ENCODE measurements around the gene PEAR1.

PEAR1 gene

DNA sequence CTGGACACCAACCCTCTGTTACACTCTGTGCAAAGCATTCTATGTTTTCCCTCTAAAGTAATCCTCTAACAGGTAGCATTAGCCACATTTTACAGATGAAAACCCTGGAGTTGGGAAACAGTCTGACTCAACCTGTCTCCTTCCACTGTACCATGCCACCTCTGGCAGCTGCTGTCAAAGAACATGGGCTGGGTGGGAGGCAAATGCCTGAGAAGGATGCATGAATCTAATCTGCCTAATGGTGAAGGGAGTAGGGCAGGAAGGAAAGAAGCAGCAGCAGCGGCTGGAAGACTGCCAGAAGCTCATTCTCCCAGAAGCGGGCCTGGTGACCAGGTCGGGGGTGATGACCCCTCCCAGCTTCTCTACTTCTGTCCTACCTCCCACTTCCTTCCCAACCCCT is 48.7 kb downstream of the PEAR1 start:
- DNase-seq = no peak

DNA sequence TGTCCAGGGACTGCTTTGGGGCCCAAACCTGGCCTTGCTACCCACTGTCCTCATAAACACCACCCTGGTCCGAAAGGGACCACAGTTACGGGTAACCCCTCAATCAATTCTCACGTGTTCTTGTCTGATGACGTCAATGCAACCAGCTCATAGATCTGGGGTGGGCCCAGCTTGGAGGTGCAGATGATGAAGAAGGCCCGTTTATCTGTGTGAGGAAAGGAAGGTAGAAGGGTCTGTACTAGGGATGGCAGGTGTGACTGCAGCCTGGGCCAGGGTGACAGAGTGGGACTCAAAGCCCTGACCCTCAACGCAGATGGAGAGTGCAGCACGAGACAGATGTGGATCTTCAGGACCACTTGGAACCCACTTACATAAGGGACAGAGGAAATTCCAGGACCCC is 49.1 kb downstream of the PEAR1 start:
- DNase-seq = no peak

DNA sequence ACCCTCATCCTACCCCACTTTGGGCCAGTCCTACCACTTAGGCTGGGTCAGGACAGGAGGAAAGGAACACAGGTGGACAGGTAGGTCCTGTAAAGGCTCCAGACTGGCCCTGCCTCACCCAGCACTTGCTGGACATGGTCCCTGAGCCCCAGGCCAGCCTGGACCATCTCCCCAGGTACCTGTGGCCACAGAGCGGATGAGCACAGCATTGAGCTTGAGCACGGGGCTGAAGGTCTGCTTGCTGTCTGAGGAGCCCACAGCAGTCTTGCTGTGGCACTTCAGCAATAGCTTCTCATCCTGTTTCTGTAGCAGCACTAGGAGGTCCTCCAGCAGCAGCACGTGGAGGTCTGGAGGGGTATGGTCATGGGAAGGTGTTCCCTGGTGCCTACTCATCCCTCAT is 50.2 kb downstream of the PEAR1 start:
- no peak for DNase-seq

DNA sequence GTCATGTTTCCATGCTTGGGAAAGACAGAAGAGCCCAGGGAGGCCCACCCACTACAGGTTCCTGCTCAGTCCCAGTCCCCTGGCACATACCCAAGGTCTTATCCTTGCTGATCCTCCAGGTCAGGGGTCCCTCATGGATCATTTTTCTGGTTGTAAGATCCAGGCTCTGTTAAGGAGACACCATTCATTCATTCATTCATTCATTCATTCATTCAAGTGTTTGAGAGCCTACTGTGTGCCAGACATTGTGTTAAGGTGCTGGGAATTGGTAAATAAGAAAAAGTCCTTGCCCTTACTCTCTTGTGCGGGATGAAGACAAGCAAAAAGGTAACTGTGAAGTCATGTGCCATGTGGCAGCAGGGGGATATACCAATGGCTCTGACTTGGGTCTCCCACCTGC is 50.8 kb downstream of the PEAR1 start:
- DNase-seq = no peak

DNA sequence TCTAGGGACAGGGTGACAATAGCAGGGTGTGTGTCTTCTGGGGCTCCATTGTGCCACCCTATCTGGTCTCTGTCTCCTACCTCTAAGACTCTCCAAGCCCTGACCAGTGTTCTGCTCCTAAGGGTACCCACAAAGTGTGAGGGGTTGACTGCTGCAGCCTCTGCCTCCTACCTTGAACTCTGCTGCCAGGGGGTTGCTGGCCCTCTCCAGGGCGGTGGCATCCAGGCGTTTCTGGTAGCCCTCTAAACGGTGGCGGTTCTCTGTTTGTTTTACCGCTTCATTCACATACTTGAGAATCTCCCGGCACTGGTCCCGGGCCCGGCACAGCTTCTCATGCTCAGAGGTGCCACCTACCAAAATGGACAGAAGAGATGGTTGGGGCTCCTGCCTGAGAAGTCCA is 51.3 kb downstream of the PEAR1 start:
- DNase-seq = no peak

DNA sequence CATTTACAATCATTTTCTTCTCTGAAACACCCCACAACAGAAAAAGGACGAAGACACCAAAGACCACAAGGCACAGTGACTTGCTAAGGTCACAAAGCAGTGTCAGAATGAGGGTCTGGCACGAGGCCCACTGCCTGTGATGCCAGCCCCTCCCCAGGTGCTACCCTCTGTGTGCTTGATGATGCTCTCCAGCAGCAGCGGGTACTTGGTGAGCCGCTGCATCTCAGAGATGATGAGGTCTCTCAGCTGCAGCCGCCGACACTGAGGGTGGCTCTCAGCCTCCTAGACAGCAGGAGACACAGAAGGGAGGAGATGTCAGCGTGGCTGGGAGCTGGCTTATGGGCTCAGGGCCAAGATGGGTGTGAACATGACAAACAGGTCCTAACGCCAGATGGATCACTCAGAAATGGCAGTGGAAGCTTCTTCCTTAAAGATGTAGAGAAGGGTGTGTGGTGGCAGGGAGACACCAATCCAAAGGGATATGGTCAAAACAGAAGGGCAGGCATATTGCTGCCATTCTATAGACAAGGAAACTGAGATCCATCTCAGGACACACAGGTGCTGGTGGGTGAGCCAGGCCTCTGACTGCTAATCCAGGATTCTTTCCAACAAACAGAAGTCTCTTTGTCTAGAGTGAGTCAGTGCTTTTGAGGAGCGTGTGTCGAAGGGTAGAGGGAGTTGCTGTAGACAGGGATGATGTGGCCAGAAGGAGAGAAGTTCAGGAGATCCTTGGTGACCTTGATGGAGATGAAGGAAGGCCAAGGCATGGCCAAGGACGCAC is 52.6 kb downstream of the PEAR1 start:
- DNase-seq = no peak

DNA sequence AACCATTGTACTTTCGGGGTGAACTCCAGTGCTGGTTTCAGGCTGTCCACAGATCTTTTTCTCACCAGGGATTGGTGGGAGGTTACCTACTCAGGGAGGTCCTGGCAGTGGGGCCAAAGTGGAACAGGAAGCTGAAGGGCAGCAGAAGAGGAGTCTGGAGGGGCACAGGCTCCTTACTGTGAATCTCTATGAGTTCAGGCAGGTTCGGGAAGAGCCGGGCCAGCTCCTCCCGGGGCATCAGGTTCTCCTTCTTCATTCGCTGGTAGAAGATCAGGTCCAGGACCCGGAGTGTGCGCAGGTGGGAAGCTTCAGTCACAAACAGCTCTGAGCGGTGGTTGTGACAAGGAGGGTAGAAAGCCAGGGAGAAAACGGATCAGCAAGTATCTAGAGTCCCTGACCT is 53.6 kb downstream of the PEAR1 start:
- DNase-seq = no peak

DNA sequence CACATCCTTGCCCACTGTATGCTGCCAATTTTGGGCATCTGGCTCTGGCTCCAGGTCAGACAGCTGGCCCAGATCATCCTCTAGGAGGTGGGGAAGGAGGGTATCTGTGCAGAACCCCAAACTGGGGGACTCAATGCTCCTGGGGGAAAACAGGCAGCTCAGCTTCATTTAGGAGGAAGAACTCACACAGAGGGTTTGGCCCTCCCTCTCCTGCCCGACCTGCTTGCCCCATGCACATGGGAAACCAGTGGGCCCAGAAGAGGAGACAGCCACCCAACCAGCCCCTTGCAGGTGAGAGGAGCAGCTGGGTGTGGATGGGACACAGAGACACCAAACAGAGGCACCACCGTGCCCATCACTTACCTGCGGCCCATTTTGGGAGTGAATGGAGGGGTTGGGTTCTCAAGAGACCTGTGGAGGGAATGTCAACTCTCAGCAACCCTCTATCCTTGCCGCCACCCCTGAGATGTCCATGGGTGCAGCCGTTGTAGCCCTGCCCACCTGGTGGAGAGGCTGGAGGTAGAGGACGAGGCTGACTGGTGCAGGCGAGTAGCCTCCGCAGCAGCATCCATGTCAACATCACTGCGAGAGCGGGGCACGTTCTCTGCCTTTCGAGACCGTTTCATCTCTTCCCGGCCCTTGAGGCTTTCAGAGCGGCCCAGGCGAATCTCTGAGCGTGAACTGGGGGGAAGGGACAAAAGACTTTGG is 54.5 kb downstream of the PEAR1 start:
- no peak for DNase-seq

DNA sequence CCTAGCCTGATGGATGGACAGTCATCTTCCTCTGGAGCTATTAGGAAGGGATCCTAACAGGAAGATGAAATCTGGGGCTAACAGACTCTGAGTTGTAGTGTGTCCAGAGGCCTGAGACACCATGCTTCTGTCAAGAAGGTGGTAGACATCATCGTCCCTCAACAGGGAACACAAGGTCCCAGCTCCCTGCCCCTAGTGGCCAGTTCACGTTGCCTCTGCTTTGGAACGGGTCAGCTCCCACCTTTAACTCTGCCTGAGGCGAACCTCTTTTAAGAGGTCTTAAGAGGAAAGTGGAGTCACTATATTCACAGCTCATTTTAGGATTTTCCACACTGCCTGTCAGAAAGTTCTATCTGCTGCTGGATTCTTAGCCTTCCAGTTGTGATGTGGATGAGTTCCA is 55.2 kb downstream of the PEAR1 start:
- DNase-seq = no peak

DNA sequence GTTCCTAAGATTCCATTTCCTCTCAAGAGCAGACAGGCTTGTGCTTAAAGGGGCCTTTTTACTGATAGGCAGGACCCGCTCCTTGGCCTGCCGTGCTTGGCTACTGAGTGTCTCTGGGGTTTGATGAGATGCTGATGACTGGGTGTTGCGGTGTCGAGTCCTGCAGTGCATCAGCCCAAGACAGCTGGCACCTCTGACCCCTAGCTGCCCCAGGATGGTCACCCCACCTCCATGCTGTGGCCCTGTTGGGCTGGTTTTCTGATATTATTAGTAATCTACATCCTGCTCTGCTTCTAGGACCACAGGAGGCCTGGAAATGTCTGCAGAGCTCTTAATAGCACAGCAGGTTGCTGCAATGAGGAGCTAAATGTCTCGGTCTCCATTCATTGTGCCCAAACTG is 55.6 kb downstream of the PEAR1 start:
- DNase-seq = no peak

DNA sequence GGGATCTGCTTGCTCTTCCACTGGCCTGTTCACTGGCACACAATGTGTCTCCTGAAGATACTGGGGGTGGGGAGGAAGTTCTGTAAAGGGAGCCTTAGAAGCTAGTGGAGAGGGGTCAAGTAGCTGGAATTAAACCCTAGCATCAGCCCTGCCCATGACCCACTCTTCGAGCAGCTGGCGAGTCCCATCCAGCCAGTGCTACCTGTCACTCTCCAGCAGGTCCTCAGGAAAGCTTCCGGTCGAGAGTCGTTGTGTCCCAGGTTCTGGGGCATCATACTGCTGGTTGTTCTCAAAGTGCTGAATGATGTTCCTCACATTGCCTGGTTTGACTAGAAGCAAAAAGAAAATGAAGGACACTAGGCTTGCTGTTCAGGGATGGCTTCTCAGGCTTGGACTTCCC is 57.9 kb downstream of the PEAR1 start:
- DNase-seq = no peak

DNA sequence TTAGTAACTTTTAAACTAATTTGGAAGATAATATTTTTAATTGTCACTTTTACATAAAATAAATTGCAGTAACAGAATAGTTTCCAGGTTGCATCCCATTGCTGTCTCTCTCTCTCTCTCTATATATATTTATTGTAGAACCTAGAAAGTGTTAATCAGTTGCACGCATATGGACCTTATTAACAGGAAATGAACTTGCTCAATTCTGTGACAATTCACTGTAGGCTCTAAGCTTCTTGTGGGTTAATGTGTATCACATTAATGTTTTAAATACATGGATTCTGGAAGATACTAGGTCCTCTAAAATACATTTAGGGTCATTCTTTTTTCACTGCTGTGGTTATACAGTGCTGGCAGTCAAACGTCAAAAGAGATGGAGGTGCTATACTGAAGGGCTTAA is 60.1 kb downstream of the PEAR1 start:
- DNase-seq = no peak

DNA sequence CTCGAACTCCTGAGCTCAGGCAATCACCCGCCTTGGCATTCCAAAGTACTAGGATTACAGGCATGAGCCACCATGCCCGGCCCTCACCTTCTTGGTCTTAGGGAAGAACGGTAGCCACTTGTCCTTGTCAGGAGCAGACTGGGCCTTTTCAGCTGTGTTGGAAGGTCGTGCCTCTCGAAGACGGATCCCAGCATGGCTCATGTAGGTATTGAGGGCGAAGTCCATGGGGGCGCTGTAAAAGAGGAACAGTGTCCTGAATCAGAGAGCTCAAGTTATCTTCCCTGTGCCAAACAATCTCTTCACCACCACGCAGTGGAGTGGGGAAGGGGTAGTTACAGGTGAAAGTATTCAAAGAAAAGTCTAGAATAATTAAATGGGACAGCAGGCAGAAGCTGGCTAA is 62.8 kb downstream of the PEAR1 start:
- no peak for DNase-seq

DNA sequence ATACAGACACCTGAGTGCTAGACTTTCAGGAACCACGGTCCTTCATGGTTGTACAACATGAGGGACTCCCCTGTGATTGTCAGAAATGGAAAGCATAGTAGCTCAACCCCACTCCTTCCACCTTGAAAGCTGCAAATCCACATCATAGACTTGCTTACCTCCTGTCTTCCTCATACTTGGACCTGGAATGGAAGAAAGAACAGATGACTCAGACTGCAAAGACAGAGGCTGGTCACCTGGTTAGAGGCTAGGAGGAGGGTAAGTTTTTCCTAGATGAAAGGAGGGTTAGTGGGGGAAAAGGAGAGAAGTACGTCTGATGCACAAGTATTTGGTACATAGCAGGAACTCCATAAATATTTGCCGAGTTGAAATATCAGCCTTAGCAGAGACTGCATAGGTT is 64.1 kb downstream of the PEAR1 start:
- no peak for DNase-seq

DNA sequence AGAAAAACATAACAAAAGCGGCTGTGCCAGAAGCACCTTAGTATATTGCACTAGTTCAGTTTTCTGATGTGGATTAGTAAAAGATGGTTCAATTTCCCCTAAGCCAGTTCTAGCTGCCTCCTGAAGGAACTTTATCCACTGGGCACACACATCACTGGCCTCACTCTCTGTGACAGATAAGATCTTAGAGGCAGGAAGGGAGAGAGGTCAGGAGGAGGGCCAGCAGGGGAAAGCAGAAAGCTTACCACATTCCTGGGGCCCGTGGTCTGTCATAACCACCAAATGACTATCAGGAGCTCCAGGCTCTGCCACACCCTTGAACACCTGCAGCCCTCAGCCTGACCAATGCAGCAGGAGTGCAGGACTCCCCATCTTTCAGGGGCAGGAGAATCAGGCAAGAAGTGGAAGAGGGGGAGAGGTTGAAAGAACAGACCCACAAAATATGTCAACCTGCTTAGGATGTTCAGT is 64.8 kb downstream of the PEAR1 start:
- no peak for DNase-seq

DNA sequence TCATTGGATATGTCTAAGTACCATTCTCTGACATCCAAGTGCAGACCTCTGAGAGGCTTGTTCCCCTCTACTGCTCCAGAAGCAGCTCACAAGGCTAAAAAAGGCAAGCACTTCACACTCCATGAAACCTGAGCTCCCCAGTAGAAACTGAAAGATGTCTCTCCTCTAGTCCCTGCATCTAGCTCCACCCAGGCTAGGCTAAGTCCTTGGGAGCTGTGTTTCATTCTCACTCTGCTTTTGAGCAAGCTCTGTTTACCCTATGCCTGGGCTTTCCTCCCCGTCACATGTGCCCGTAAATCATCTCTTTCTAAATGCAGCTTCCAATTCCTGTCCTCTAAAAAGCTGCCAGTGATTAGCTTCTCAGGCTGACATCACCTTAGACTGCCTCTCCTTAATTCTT is 65.9 kb downstream of the PEAR1 start:
- no peak for DNase-seq

DNA sequence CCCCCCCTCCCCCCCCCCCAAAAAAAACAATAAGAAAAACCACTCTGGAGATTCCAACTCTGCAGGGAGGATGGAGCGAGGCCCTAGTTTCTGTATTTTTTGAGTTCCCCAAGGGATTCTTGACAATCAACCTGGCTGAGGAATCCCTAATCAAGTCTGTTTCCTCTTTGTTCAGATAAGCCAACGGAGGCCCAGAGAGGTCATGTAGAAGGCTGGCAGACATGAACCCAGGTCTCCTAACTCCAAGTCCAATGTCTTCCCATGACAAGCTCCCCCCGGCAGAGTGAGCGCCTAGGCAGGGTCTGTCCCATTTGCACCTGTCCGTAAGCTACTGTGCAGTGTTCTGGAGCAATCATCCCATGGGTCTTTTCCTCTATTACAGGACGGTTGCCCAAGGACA is 66.4 kb downstream of the PEAR1 start:
- no peak for DNase-seq

DNA sequence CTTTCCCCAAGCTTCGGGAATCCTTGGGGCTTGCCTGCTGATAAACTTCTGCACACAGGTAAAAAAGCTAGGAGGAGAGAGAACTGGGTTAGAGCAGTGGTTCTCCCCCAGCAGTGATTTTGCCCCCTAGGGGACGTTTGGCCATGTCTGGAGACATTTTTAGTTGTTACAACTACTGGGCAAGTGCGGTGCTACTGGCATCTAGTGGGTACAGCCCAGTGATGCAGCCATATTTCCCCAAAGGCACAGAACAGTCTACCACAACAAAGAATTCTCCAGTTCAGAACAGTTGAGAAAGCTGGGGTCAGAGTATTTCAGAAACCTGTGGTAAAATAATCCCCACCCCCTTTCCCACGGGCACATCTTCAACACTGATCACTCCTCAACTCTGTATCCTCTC is 68.2 kb downstream of the PEAR1 start:
- DNase-seq = peak in 1 of 2 experiments; percentile 8

DNA sequence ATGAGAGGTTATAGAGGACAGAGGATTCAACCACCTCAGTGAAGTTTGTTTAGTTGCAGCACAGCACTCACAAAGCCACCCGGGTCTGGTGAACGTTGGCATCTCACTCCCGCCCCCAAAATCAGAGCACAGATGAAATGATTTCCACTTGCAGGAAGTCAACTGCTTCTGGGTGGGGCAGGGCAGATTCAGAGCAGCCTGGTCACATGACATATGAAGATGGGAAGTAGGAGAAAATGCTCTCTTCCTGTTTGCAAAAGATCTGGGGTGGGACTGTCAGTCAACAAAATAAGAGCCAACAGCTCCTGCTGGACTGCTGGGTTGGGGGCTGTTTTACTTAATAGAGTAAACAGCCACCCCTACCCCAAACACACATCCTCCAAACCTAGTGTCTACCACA is 70.1 kb downstream of the PEAR1 start:
- DNase-seq = no peak

DNA sequence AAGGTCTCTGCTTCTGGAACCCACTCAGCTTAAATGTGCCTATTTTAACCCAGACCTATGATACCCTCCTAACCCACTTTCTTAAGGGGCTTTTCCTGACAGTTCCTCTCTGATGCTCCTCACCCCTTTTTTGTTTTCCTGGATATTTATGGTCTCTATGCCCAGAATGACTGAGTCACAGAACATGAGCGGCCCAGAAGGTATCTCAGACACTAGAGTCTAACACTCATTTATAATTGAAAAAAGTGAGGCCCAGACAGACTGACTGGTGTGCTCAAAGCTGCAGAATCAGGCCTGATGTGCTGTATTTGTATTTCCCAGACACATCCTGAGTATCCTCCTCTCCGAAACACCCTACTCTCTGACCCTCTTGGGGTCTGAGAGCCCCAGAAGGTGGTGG is 70.9 kb downstream of the PEAR1 start:
- DNase-seq = no peak

All from SW 1271 (cell line).